Measurements from ENCODE around the gene GLRX5.

Gene GLRX5

GRCh38 chr14:95494456-95494855, 40.4 kb upstream of the GLRX5 start:
- peak; percentile 43 for ATAC-seq (replicated peaks)
- H3K4me1 Mint-ChIP-seq (ENCODE audit: low read depth in 2 of 2): peaks cover 41 to 45% of the 10 kb centered on the region in 2 donors
- no peaks in the 10 kb centered on the region for H3K9me3 Mint-ChIP-seq
- no peaks in the 10 kb centered on the region for H3K27me3 Mint-ChIP-seq
- peak overlapping the region; percentile 61 to 72 for H3K4me3 Mint-ChIP-seq
- peak overlapping the region; percentile 95 to 98 for H3K27ac Mint-ChIP-seq
- DNase-seq: no peak
- peaks cover 8% of the 10 kb centered on the region for H3K36me3 Mint-ChIP-seq (ENCODE audit: insufficient read depth)

- DNase-seq (no peak), ATAC-seq (replicated peaks) (no peak)
- Mint-ChIP-seq H3K9me3 (no peaks in the 10 kb centered on the region), H3K27ac (peak overlapping the region; percentile 95 to 98), H3K4me1 (ENCODE audit: low read depth in 2 of 2) (peaks cover 37 to 45% of the 10 kb centered on the region in 2 donors), H3K27me3 (no peaks in the 10 kb centered on the region), H3K4me3 (peak overlapping the region; percentile 68 to 72), H3K36me3 (ENCODE audit: insufficient read depth) (peaks cover 8% of the 10 kb centered on the region)
Observed at GRCh38 chr14:95495076-95495475, 39.8 kb upstream of the GLRX5 start.

GRCh38 chr14:95495538-95496025, 39.3 kb upstream of the GLRX5 start:
- Mint-ChIP-seq H3K4me1 (ENCODE audit: low read depth in 2 of 2) (peaks cover 37 to 44% of the 10 kb centered on the region in 2 donors), H3K27ac (peak overlapping the region; percentile 95 to 98), H3K9me3 (no peaks in the 10 kb centered on the region), H3K4me3 (peak overlapping the region; percentile 68 to 72), H3K27me3 (no peaks in the 10 kb centered on the region), H3K36me3 (ENCODE audit: insufficient read depth) (peaks cover 9% of the 10 kb centered on the region)
- DNase-seq (no peak), ATAC-seq (replicated peaks) (peak; percentile 70)

- H3K27me3 Mint-ChIP-seq: no peaks in the 10 kb centered on the region
- no peak for DNase-seq
- H3K36me3 Mint-ChIP-seq (ENCODE audit: insufficient read depth): peaks cover 15% of the 10 kb centered on the region
- H3K27ac Mint-ChIP-seq: peak overlapping the region; percentile 95 to 98
- peak; percentile 84 for ATAC-seq (replicated peaks)
- H3K4me3 Mint-ChIP-seq: peak overlapping the region; percentile 68 to 72
- H3K9me3 Mint-ChIP-seq: no peaks in the 10 kb centered on the region
- peaks cover 39 to 45% of the 10 kb centered on the region in 2 donors for H3K4me1 Mint-ChIP-seq (ENCODE audit: low read depth in 2 of 2)
Observed at GRCh38 chr14:95496111-95496681, 38.7 kb upstream of the GLRX5 start.

- no peaks in the 10 kb centered on the region for H3K27me3 Mint-ChIP-seq
- peak overlapping the region; percentile 95 to 98 for H3K27ac Mint-ChIP-seq
- ATAC-seq (replicated peaks) (no peak), DNase-seq (no peak)
- peak overlapping the region; percentile 68 to 72 for H3K4me3 Mint-ChIP-seq
- H3K36me3 Mint-ChIP-seq (ENCODE audit: insufficient read depth): peaks cover 18% of the 10 kb centered on the region
- no peaks in the 10 kb centered on the region for H3K9me3 Mint-ChIP-seq
- peaks cover 41 to 50% of the 10 kb centered on the region in 2 donors for H3K4me1 Mint-ChIP-seq (ENCODE audit: low read depth in 2 of 2)
Observed at GRCh38 chr14:95496690-95497259, 38.1 kb upstream of the GLRX5 start.

- Mint-ChIP-seq H3K4me3 (no peak overlapping the region), H3K9me3 (no peaks in the 10 kb centered on the region), H3K27ac (peak overlapping the region in 1 of 2 donors; percentile 95), H3K4me1 (ENCODE audit: low read depth in 2 of 2) (peaks cover 44 to 54% of the 10 kb centered on the region in 2 donors), H3K27me3 (no peaks in the 10 kb centered on the region), H3K36me3 (ENCODE audit: insufficient read depth) (peaks cover 21% of the 10 kb centered on the region)
- DNase-seq (no peak), ATAC-seq (replicated peaks) (no peak)
Observed at GRCh38 chr14:95497561-95498011, 37.3 kb upstream of the GLRX5 start.

- DNase-seq: no peak
Observed at GRCh38 chr14:95498622-95499353, 36.1 kb upstream of the GLRX5 start.

GRCh38 chr14:95499354-95499750, 35.5 kb upstream of the GLRX5 start:
- peak overlapping the region in 1 of 2 donors; percentile 15 for H3K27ac Mint-ChIP-seq
- peaks cover 58% of the 10 kb centered on the region in 2 donors for H3K4me1 Mint-ChIP-seq (ENCODE audit: low read depth in 2 of 2)
- no peak for ATAC-seq (replicated peaks)
- H3K36me3 Mint-ChIP-seq (ENCODE audit: insufficient read depth): peaks cover 17% of the 10 kb centered on the region
- H3K27me3 Mint-ChIP-seq: no peaks in the 10 kb centered on the region
- no peak overlapping the region for H3K4me3 Mint-ChIP-seq
- no peaks in the 10 kb centered on the region for H3K9me3 Mint-ChIP-seq
- DNase-seq: no peak

More at GRCh38 chr14:95498622-95499353, 36.1 kb upstream of the GLRX5 start:
- peak overlapping the region in 1 of 2 donors; percentile 15 for H3K27ac Mint-ChIP-seq
- H3K27me3 Mint-ChIP-seq: no peaks in the 10 kb centered on the region
- H3K4me3 Mint-ChIP-seq: no peak overlapping the region
- no peaks in the 10 kb centered on the region for H3K9me3 Mint-ChIP-seq
- no peak for ATAC-seq (replicated peaks)
- peaks cover 56 to 58% of the 10 kb centered on the region in 2 donors for H3K4me1 Mint-ChIP-seq (ENCODE audit: low read depth in 2 of 2)
- H3K36me3 Mint-ChIP-seq (ENCODE audit: insufficient read depth): peaks cover 20% of the 10 kb centered on the region

GRCh38 chr14:95500201-95500681, 34.6 kb upstream of the GLRX5 start:
- H3K9me3 Mint-ChIP-seq: no peaks in the 10 kb centered on the region
- peaks cover 17% of the 10 kb centered on the region for H3K36me3 Mint-ChIP-seq (ENCODE audit: insufficient read depth)
- DNase-seq (no peak), ATAC-seq (replicated peaks) (no peak)
- H3K4me1 Mint-ChIP-seq (ENCODE audit: low read depth in 2 of 2): peaks cover 58 to 61% of the 10 kb centered on the region in 2 donors
- no peak overlapping the region for H3K4me3 Mint-ChIP-seq
- H3K27ac Mint-ChIP-seq: no peak overlapping the region
- no peaks in the 10 kb centered on the region for H3K27me3 Mint-ChIP-seq

- Mint-ChIP-seq H3K4me3 (no peak overlapping the region), H3K27me3 (no peaks in the 10 kb centered on the region), H3K4me1 (ENCODE audit: low read depth in 2 of 2) (peaks cover 56 to 60% of the 10 kb centered on the region in 2 donors), H3K9me3 (no peaks in the 10 kb centered on the region), H3K36me3 (ENCODE audit: insufficient read depth) (peaks cover 17% of the 10 kb centered on the region), H3K27ac (peak overlapping the region in 1 of 2 donors; percentile 84)
- DNase-seq (no peak), ATAC-seq (replicated peaks) (no peak)
Observed at GRCh38 chr14:95500772-95501401, 34.0 kb upstream of the GLRX5 start.

- Mint-ChIP-seq H3K36me3 (ENCODE audit: insufficient read depth) (peaks cover 17% of the 10 kb centered on the region), H3K27me3 (no peaks in the 10 kb centered on the region), H3K27ac (peak overlapping the region; percentile 84 to 90), H3K4me1 (ENCODE audit: low read depth in 2 of 2) (peaks cover 49 to 58% of the 10 kb centered on the region in 2 donors), H3K4me3 (no peak overlapping the region), H3K9me3 (no peaks in the 10 kb centered on the region)
- DNase-seq: no peak
- no peak for ATAC-seq (replicated peaks)
Observed at GRCh38 chr14:95502381-95502950, 32.4 kb upstream of the GLRX5 start.

- no peaks in the 10 kb centered on the region for H3K27me3 Mint-ChIP-seq
- peak overlapping the region; percentile 84 to 90 for H3K27ac Mint-ChIP-seq
- no peaks in the 10 kb centered on the region for H3K9me3 Mint-ChIP-seq
- peaks cover 55 to 68% of the 10 kb centered on the region in 2 donors for H3K4me1 Mint-ChIP-seq (ENCODE audit: low read depth in 2 of 2)
- DNase-seq: no peak
- ATAC-seq (replicated peaks): peak; percentile 31
- H3K36me3 Mint-ChIP-seq (ENCODE audit: insufficient read depth): peaks cover 23% of the 10 kb centered on the region
- peak overlapping the region; percentile 33 to 61 for H3K4me3 Mint-ChIP-seq
Observed at GRCh38 chr14:95503365-95504134, 31.3 kb upstream of the GLRX5 start.

Data from effector memory CD8-positive, alpha-beta T cell (primary cell).